CD14-positive monocyte (primary cell): ENCODE measurements around the gene LIPA. TPM values are rescaled to one million over a fixed set of nuclear protein-coding genes. Genes with fewer than 3 reads are reported as not detected.

ENCODE experiments used
- DNase-seq, 3 donors: peaks; one replicate each; pipeline ENCODE4 v3.0.0-alpha.2; 2011 to 2022
- H2AFZ ChIP-seq: 2 replicates; pipeline ENCODE4 v1.6.0; 2012; ENCODE audit warnings: mild to moderate bottlenecking, low read depth, low read length, inconsistent platforms; ENCODE audit not compliant: insufficient read depth, poor library complexity, severe bottlenecking
- H3K27ac ChIP-seq, 2 donors: 1 replicate in 1 of 2; 2 replicates in 1 of 2; pipeline ENCODE4 v1.5.1; 2012 to 2013; ENCODE audit warnings: low read length in 2 of 2, control low read depth in 1 of 2, inconsistent platforms in 1 of 2, low read depth in 1 of 2, mild to moderate bottlenecking in 1 of 2
- H3K27me3 ChIP-seq, 2 donors: one replicate each; pipeline versions ENCODE4 v1.6.0 to v1.6.1; 2011 to 2013; ENCODE audit warnings: low read length in 2 of 2; ENCODE audit not compliant: control insufficient read depth in 2 of 2, insufficient read depth in 2 of 2
- H3K36me3 ChIP-seq, 2 donors: replicated peaks in 1 of 2; 1 replicate in 1 of 2; 2 replicates in 1 of 2; pipeline versions ENCODE4 v1.5.1 to v1.6.1; 2012 to 2013; ENCODE audit warnings: low read length in 2 of 2, control low read depth in 1 of 2, inconsistent platforms in 1 of 2, mild to moderate bottlenecking in 1 of 2; ENCODE audit not compliant: insufficient read depth in 2 of 2, control insufficient read depth in 1 of 2
- H3K4me1 ChIP-seq, 2 donors: 1 replicate in 1 of 2; 2 replicates in 1 of 2; pipeline versions ENCODE4 v1.5.1 to v1.6.1; 2012 to 2013; ENCODE audit warnings: low read length in 2 of 2, control low read depth in 1 of 2, inconsistent platforms in 1 of 2, mild to moderate bottlenecking in 1 of 2, moderate library complexity in 1 of 2; ENCODE audit not compliant: insufficient read depth in 2 of 2, control insufficient read depth in 1 of 2
- H3K4me2 ChIP-seq: replicated peaks from 2 replicates; pipeline ENCODE3; 2012; ENCODE audit warnings: low read length, moderate library complexity, mild to moderate bottlenecking; ENCODE audit not compliant: poor library complexity, severe bottlenecking; ENCODE audit errors: extremely low read depth
- H3K4me3 ChIP-seq, 3 experiments: fragments of 200-600 bp in 1 of 3; sonication (generic) in 1 of 3; replicated peaks in 1 of 3; 1 replicate in 2 of 3; 2 replicates in 1 of 3; pipeline ENCODE4 v1.5.1; 2011 to 2013; ENCODE audit warnings: low read length in 3 of 3, mild to moderate bottlenecking in 3 of 3, control low read depth in 2 of 3, low read depth in 2 of 3, inconsistent platforms in 1 of 3, moderate library complexity in 1 of 3
- H3K79me2 ChIP-seq: 2 replicates; pipeline ENCODE4 v1.6.0; 2012; ENCODE audit warnings: mild to moderate bottlenecking, control low read depth, inconsistent platforms, low read length, moderate library complexity; ENCODE audit not compliant: insufficient read depth
- H3K9ac ChIP-seq: 2 replicates; pipeline ENCODE4 v1.6.0; 2017; ENCODE audit warnings: low read length, mild to moderate bottlenecking; ENCODE audit not compliant: insufficient read depth, poor library complexity, severe bottlenecking
- H3K9me3 ChIP-seq, 2 donors: replicated peaks in 1 of 2; 1 replicate in 1 of 2; 2 replicates in 1 of 2; pipeline versions ENCODE4 v1.5.1 to v1.6.1; 2012 to 2013; ENCODE audit warnings: low read length in 2 of 2, control low read depth in 1 of 2; ENCODE audit not compliant: control insufficient read depth in 1 of 2, insufficient read depth in 1 of 2
- H4K20me1 ChIP-seq: 2 replicates; pipeline ENCODE4 v1.6.0; 2012; ENCODE audit warnings: mild to moderate bottlenecking, low read length, control low read depth, moderate library complexity; ENCODE audit not compliant: insufficient read depth
- H3K27ac Mint-ChIP-seq, 7 donors: one replicate each; pipeline ENCODE4 v1.8.0; 2020; ENCODE audit warnings: mild to moderate bottlenecking in 7 of 7, mixed read lengths in 7 of 7, moderate library complexity in 6 of 7, inconsistent platforms in 2 of 7
- H3K27me3 Mint-ChIP-seq, 3 donors: one replicate each; pipeline ENCODE4 v1.8.0; 2021 to 2022; ENCODE audit warnings: low read depth in 3 of 3, mild to moderate bottlenecking in 3 of 3, mixed read lengths in 3 of 3, moderate library complexity in 3 of 3, inconsistent platforms in 1 of 3
- H3K36me3 Mint-ChIP-seq, 2 donors: one replicate each; pipeline ENCODE4 v1.8.0; 2020; ENCODE audit warnings: mixed read lengths in 2 of 2, inconsistent platforms in 1 of 2, mild to moderate bottlenecking in 1 of 2
- H3K4me1 Mint-ChIP-seq: one replicate; pipeline ENCODE4 v1.8.0; 2020; ENCODE audit warnings: mild to moderate bottlenecking, mixed read lengths
- H3K4me3 Mint-ChIP-seq, 2 donors: one replicate each; pipeline ENCODE4 v1.8.0; 2020; ENCODE audit warnings: mild to moderate bottlenecking in 2 of 2, mixed read lengths in 2 of 2, moderate library complexity in 1 of 2
- H3K9me3 Mint-ChIP-seq, 7 donors: one replicate each; pipeline ENCODE4 v1.8.0; 2020 to 2022; ENCODE audit warnings: mixed read lengths in 7 of 7, mild to moderate bottlenecking in 6 of 7, moderate library complexity in 6 of 7, inconsistent platforms in 2 of 7
- CTCF ChIP-seq: fragments of 200-600 bp; IDR thresholded peaks from one replicate; pipeline ENCODE4 v1.8.0; 2022; ENCODE audit warnings: antibody characterized with exemption, mild to moderate bottlenecking
- WGBS: methylation state at CpG from one replicate; pipeline ENCODE4 v1.1.5; 2013; ENCODE audit warnings: missing lambda C conversion rate; ENCODE audit not compliant: insufficient coverage; 5-methylcytosine and 5-hydroxymethylcytosine counted together
- intact Hi-C, 2 donors: fragments of 100-400 bp; cut with micrococcal nuclease; formaldehyde crosslinking; loops; one replicate each; pipeline versions ENCODE4 v1.15.0 to v1.15.1; 2023
- polyA plus RNA-seq, 3 donors: library from polyadenylated mRNA; depleted of rRNA in 1 of 3; unstranded in 2 of 3; stranded (reverse) in 1 of 3; fragments of 300-500 nt in 2 of 3; fragments of >200 nt in 1 of 3; fragmentation: Illumina TruSeq in 2 of 3; gene quantifications; 1 replicate in 2 of 3; 2 replicates in 1 of 3; pipeline ENCODE4 v1.2.3, GENCODE V29; 2012 to 2021

Gene LIPA
- polyA plus RNA-seq, 3 donors, result 37.4 to 353 (median 289) TPM

GRCh38 chr10:89216056-89216455, 35.5 kb downstream of the LIPA start:
- intact Hi-C loops, result loop anchor here (5.0 to 10.0 kb wide), 2 partner anchors 279 to 361 kb away; partner anchors contain the start of gene ANKRD22 (in 1 of the 2)
- Mint-ChIP-seq H3K27ac (no peak overlapping the region), H3K4me1 (peaks cover 9% of the 10 kb centered on the region), H3K36me3 (peaks cover 32 to 42% of the 10 kb centered on the region in 2 donors), H3K4me3 (no peak overlapping the region), H3K9me3 (no peaks in the 10 kb centered on the region), H3K27me3 (peaks cover 0 to 2% (median 2%) of the 10 kb centered on the region in 3 donors)
- H3K79me2 ChIP-seq, result no peaks in the 10 kb centered on the region
- no peaks in the 10 kb centered on the region for H4K20me1 ChIP-seq
- no peak for TF ChIP-seq CTCF
- no peaks in the 10 kb centered on the region for H3K9me3 ChIP-seq
- no peak overlapping the region for H3K4me2 ChIP-seq
- H3K36me3 ChIP-seq, result peaks cover 40 to 52% of the 10 kb centered on the region in 2 donors
- WGBS, result no CpG with 5 or more reads among the region's 2 CpGs
- DNase-seq, result no peak
- H3K27ac ChIP-seq, result no peak overlapping the region
- no peak overlapping the region for H3K4me3 ChIP-seq
- H3K9ac ChIP-seq, result no peak overlapping the region
- no peak overlapping the region for H2AFZ ChIP-seq
- peaks cover 5 to 10% of the 10 kb centered on the region in 2 donors for H3K4me1 ChIP-seq
- peaks cover 0 to 8% of the 10 kb centered on the region in 2 donors for H3K27me3 ChIP-seq

GRCh38 chr10:89215511-89215910, 36.1 kb downstream of the LIPA start:
- Histone ChIP-seq H3K9ac (no peak overlapping the region), H2AFZ (no peak overlapping the region), H3K4me2 (no peak overlapping the region), H3K4me1 (peaks cover 5 to 10% of the 10 kb centered on the region in 2 donors), H3K4me3 (no peak overlapping the region), H3K9me3 (no peaks in the 10 kb centered on the region), H3K27ac (no peak overlapping the region), H3K36me3 (peaks cover 37 to 48% of the 10 kb centered on the region in 2 donors), H4K20me1 (no peaks in the 10 kb centered on the region), H3K27me3 (peaks cover 4 to 13% of the 10 kb centered on the region in 2 donors), H3K79me2 (no peaks in the 10 kb centered on the region)
- WGBS, result no CpG with 5 or more reads among the region's 1 CpG
- no peak for DNase-seq
- H3K27ac Mint-ChIP-seq, result no peak overlapping the region
- H3K9me3 Mint-ChIP-seq, result no peaks in the 10 kb centered on the region
- H3K27me3 Mint-ChIP-seq, result peaks cover 0 to 4% (median 3%) of the 10 kb centered on the region in 3 donors
- H3K4me3 Mint-ChIP-seq, result no peak overlapping the region
- H3K36me3 Mint-ChIP-seq, result peaks cover 28 to 37% of the 10 kb centered on the region in 2 donors
- TF ChIP-seq CTCF, result no peak
- intact Hi-C loops, result loop anchor here (2.0 to 10.0 kb wide), 3 partner anchors 185 to 361 kb away; partner anchors contain the start of gene ANKRD22 (in 1 of the 2)
- H3K4me1 Mint-ChIP-seq, result peaks cover 9% of the 10 kb centered on the region
